ENCODE results near the gene ARHGAP12. TPM values are rescaled to one million over a fixed set of nuclear protein-coding genes. Genes with fewer than 3 reads are reported as not detected.

ARHGAP12 gene
- total and polyA plus RNA-seq, 4 donors, result 8.6 to 66.0 (median 27.0) TPM

- H3K4me1 ChIP-seq (ENCODE audit: control insufficient read depth in 5 of 5, insufficient read depth in 5 of 5, low read length in 5 of 5), result peaks cover 0 to 6% (median 0%) of the 10 kb centered on the region in 5 donors
- no peak for TF ChIP-seq CTCF (IDR thresholded peaks at IDR 0.05; ENCODE audit: control extremely low read depth, extremely low read depth)
- peaks cover 0 to 6% (median under 1%) of the 10 kb centered on the region in 4 donors for H3K36me3 ChIP-seq (ENCODE audit: control insufficient read depth in 4 of 4, insufficient read depth in 4 of 4, low read length in 4 of 4)
- H3K9me3 ChIP-seq (ENCODE audit: control insufficient read depth in 4 of 4, insufficient read depth in 3 of 4, low read length in 3 of 4), result no peaks in the 10 kb centered on the region
- no peak overlapping the region for H3K4me3 ChIP-seq
- H3K27me3 ChIP-seq (ENCODE audit: control insufficient read depth in 3 of 3, insufficient read depth in 3 of 3, low read length in 2 of 3), result no peaks in the 10 kb centered on the region
- no peak overlapping the region for H3K27ac ChIP-seq (ENCODE audit: low read depth in 1 of 2, low read length in 1 of 2)
- H3K9ac ChIP-seq (ENCODE audit: insufficient read depth in 1 of 2, low read length in 2 of 2), result no peak overlapping the region
- ATAC-seq (ENCODE audit: insufficient read depth, low FRiP score), result no peak
- DNase-seq, result no peak
Measured at GRCh38 chr10:31820096-31820495, 108.5 kb downstream of the ARHGAP12 start.

GRCh38 chr10:31819391-31819820 is 109.2 kb downstream of the ARHGAP12 start:
- Histone ChIP-seq H3K4me1 (ENCODE audit: control insufficient read depth in 5 of 5, insufficient read depth in 5 of 5, low read length in 5 of 5) (peaks cover 0 to 6% (median 0%) of the 10 kb centered on the region in 5 donors), H3K9me3 (ENCODE audit: control insufficient read depth in 4 of 4, insufficient read depth in 3 of 4, low read length in 3 of 4) (no peaks in the 10 kb centered on the region), H3K36me3 (ENCODE audit: control insufficient read depth in 4 of 4, insufficient read depth in 4 of 4, low read length in 4 of 4) (peaks cover 0 to 7% (median 1%) of the 10 kb centered on the region in 4 donors), H3K4me3 (no peak overlapping the region), H3K9ac (ENCODE audit: insufficient read depth in 1 of 2, low read length in 2 of 2) (no peak overlapping the region), H3K27ac (ENCODE audit: low read depth in 1 of 2, low read length in 1 of 2) (no peak overlapping the region), H3K27me3 (ENCODE audit: control insufficient read depth in 3 of 3, insufficient read depth in 3 of 3, low read length in 2 of 3) (no peaks in the 10 kb centered on the region)
- no peak for DNase-seq
- WGBS, 2 donors, result 78 to 89% methylated on average over 3 of the region's 3 CpGs
- TF ChIP-seq CTCF (IDR thresholded peaks at IDR 0.05; ENCODE audit: control extremely low read depth, extremely low read depth), result no peak
- no peak for ATAC-seq (ENCODE audit: insufficient read depth, low FRiP score)

GRCh38 chr10:31816318-31816717 is 112.3 kb downstream of the ARHGAP12 start:
- Histone ChIP-seq H3K9me3 (ENCODE audit: control insufficient read depth in 4 of 4, insufficient read depth in 3 of 4, low read length in 3 of 4) (no peaks in the 10 kb centered on the region), H3K36me3 (ENCODE audit: control insufficient read depth in 4 of 4, insufficient read depth in 4 of 4, low read length in 4 of 4) (peaks cover 0 to 4% (median 1%) of the 10 kb centered on the region in 4 donors), H3K4me1 (ENCODE audit: control insufficient read depth in 5 of 5, insufficient read depth in 5 of 5, low read length in 5 of 5) (peaks cover 0 to 3% (median 0%) of the 10 kb centered on the region in 5 donors), H3K27ac (ENCODE audit: low read depth in 1 of 2, low read length in 1 of 2) (no peak overlapping the region), H3K4me3 (no peak overlapping the region), H3K27me3 (ENCODE audit: control insufficient read depth in 3 of 3, insufficient read depth in 3 of 3, low read length in 2 of 3) (no peaks in the 10 kb centered on the region), H3K9ac (ENCODE audit: insufficient read depth in 1 of 2, low read length in 2 of 2) (no peak overlapping the region)
- no peak for DNase-seq
- TF ChIP-seq CTCF (IDR thresholded peaks at IDR 0.05; ENCODE audit: control extremely low read depth, extremely low read depth), result no peak
- WGBS, 2 donors, result 93 to 95% methylated on average over 2 of the region's 2 CpGs
- ATAC-seq (ENCODE audit: insufficient read depth, low FRiP score), result no peak
